ENCODE data around the gene AGBL4. TPM values are rescaled to one million over a fixed set of nuclear protein-coding genes. Genes with fewer than 3 reads are reported as not detected.

Gene AGBL4
- total RNA-seq, 1 donor from 2014 or later: not detected

DNA sequence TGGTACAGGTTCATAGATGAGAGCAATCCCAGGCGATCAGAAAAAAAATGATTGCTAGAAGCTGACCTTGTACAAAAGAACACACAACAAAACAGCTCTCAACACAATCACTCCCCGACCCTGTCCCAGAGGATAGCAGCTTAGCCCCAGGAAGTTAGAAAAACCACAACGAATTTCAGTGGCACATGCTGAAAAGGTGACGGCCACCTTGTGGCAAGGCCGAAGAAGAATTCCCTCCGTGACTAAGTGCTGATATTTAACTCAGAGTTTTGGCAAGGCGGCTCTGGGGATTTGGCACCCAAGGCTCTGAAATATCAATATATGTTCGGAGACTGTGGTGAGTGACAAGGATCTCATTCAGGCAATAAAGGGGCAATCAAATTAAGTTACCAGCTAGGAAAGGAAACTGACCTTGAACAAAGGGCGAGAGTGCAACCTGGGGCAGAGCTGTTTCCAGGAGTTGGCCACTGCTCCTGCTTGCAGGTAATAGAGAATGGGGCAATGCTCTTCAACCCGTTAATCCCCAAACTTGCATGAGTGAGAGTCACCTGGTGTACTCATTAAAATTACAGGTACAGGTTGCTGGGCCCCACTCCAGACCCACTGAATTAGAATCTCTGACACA, 1343.2 kb downstream of the AGBL4 start:
- DNase-seq (ENCODE audit: low spot score in 2 of 2): no peak
- Histone ChIP-seq H3K4me1 (peaks cover 9 to 48% of the 10 kb centered on the region in 2 donors), H3K9me3 (no peaks in the 10 kb centered on the region), H3K36me3 (no peaks in the 10 kb centered on the region), H3K4me3 (no peak overlapping the region), H3K27me3 (no peaks in the 10 kb centered on the region), H3K27ac (peak overlapping the region; percentile 82 to 86)
- intact Hi-C loops (cut with DNase I): loop anchor here (5.0 kb wide), 1 partner anchor 208 kb away; the partner anchor contains the start of gene SPATA6
- TF ChIP-seq CTCF (IDR thresholded peaks at IDR 0.05): peak in 1 of 3 experiments; percentile 5

- intact Hi-C loops (cut with DNase I): loop anchor here (5.0 kb wide), 1 partner anchor 208 kb away; the partner anchor contains the start of gene SPATA6
- no peak for DNase-seq (ENCODE audit: low spot score in 2 of 2)
- Histone ChIP-seq H3K36me3 (no peaks in the 10 kb centered on the region), H3K27me3 (no peaks in the 10 kb centered on the region), H3K27ac (peak overlapping the region; percentile 82 to 86), H3K4me3 (no peak overlapping the region), H3K4me1 (peaks cover 9 to 47% of the 10 kb centered on the region in 2 donors), H3K9me3 (no peaks in the 10 kb centered on the region)
- no peak for TF ChIP-seq CTCF (IDR thresholded peaks at IDR 0.05)
These were observed 1343.9 kb downstream of the AGBL4 start for GRCh38 chr1:48679859-48680258.

GRCh38 chr1:48678710-48679505, 1344.8 kb downstream of the AGBL4 start:
- Histone ChIP-seq H3K27ac (no peak overlapping the region), H3K4me1 (peaks cover 5 to 37% of the 10 kb centered on the region in 2 donors), H3K27me3 (no peaks in the 10 kb centered on the region), H3K36me3 (no peaks in the 10 kb centered on the region), H3K4me3 (no peak overlapping the region), H3K9me3 (no peaks in the 10 kb centered on the region)
- no peak for TF ChIP-seq CTCF (IDR thresholded peaks at IDR 0.05)
- no peak for DNase-seq (ENCODE audit: low spot score in 2 of 2)
- intact Hi-C loops (cut with DNase I): no loop called here

DNA sequence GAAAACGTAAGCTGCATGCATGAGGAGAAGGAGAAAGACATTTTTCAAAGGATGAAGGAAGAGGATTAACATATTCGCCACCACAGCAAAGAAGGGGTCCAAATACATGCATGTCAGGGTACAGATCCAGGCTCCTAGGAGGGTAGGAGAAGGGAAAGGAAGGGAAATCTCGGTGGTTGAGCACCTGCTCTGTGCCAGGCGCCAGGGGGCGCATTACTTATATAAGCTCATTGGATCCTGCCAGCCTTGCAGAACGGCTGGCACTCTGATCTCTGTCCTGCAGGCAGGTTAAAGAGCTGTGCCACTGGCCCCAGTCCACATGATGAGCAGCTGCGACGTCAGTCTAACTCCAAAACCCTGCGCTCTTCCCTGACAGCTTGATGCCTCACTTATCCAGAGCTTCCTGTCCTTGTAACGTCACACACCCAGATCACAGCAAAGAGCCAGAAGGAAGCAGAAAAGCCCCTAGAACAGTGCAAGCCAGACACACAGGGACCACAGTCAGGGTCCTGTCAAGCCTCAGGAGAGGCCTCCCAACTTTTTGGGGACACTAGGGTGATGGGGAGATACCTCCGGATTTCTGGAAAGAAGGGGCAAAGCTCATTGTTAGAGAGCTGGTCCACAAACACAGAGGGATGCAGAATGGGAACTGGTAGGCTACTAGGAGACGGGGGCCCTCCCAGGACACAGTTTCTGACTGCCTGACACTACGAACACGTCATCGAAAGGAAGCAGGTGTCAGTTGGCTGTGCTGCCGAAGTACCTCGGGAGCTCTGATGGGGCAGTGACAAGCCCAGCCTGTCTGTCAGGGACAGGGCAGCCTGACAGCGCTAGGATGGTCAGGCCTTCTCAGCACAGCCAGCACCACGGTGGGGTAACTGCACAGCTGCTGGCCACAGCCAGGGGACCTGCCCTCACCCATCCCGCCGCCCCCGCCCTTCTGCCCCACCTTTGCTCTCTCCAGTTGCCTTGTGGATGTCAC, 1346.2 kb downstream of the AGBL4 start:
- peaks cover 0 to 27% of the 10 kb centered on the region in 2 donors for H3K4me1 ChIP-seq
- no peak overlapping the region for H3K4me3 ChIP-seq
- H3K27ac ChIP-seq: no peak overlapping the region
- no peaks in the 10 kb centered on the region for H3K36me3 ChIP-seq
- no peaks in the 10 kb centered on the region for H3K9me3 ChIP-seq
- DNase-seq (ENCODE audit: low spot score in 2 of 2): peak in 1 of 2 donors; percentile 79
- intact Hi-C loops (cut with DNase I): loop anchor here (1.0 kb wide), 2 partner anchors 20 to 140 kb away; no protein-coding TSS in a partner anchor
- peak; percentile 49 to 76 (median 72) for TF ChIP-seq CTCF (IDR thresholded peaks at IDR 0.05)
- H3K27me3 ChIP-seq: no peaks in the 10 kb centered on the region

GRCh38 chr1:48676822-48677221, 1346.9 kb downstream of the AGBL4 start:
- DNase-seq (ENCODE audit: low spot score in 2 of 2): no peak
- no peak for TF ChIP-seq CTCF (IDR thresholded peaks at IDR 0.05)
- Histone ChIP-seq H3K27me3 (no peaks in the 10 kb centered on the region), H3K27ac (no peak overlapping the region), H3K4me1 (peaks cover 0 to 22% of the 10 kb centered on the region in 2 donors), H3K36me3 (no peaks in the 10 kb centered on the region), H3K9me3 (no peaks in the 10 kb centered on the region), H3K4me3 (no peak overlapping the region)
- intact Hi-C loops (cut with DNase I): loop anchor here (1.0 kb wide), 2 partner anchors 20 to 140 kb away; no protein-coding TSS in a partner anchor
